Measurements from ENCODE around the gene PLXNA4. TPM values are rescaled to one million over a fixed set of nuclear protein-coding genes. Genes with fewer than 3 reads are reported as not detected.
A peak's percentile ranks its signal among the peaks of the same experiment; 100 is the strongest.

The PLXNA4 gene
- total and polyA plus RNA-seq, 2 experiments from 2014 or later = 0.08 to 0.80 TPM

DNA sequence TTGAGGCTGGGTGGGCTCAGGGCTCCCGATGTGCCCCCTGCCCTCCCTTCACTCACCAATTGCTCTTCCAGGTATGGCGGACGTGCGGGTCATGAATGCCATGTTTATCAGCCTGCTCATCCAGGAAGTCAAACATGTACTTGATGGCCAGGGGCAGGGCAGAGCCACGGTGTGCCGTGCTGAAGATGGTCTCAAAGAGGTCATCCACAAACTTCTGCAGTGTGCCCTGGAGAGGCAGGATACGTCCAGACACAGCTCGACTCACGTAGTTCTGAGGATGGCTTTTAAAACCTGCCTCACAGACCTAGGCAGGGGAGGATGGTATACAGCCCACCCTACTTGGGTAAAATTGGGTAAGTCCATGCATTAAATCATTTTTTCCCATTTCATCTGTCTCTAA is 431.2 kb downstream of the PLXNA4 start:
- no peak overlapping the region for H3K4me3 ChIP-seq
- no peaks in the 10 kb centered on the region for H3F3A ChIP-seq (replicated peaks; ENCODE audit: low read depth)
- H4K20me1 ChIP-seq (replicated peaks; ENCODE audit: insufficient read depth) = no peaks in the 10 kb centered on the region
- DNase-seq (ENCODE audit: low spot score) (no peak), ATAC-seq (no peak)
- no peaks in the 10 kb centered on the region for H3K9me3 Mint-ChIP-seq
- no peaks in the 10 kb centered on the region for H3K36me3 ChIP-seq (ENCODE audit: insufficient read depth)
- 0 out of 2 replicates have a peak, but pooled peaks cover 4% of the 10 kb centered on the region for H3K9me2 ChIP-seq (ENCODE audit: insufficient read depth)
- H2AFZ ChIP-seq = no peak overlapping the region
- TF ChIP-seq EZH2phosphoT487 (IDR thresholded peaks at IDR 0.05; ENCODE audit: unreplicated experiment) = no peak
- TF ChIP-seq, protein P1, sequence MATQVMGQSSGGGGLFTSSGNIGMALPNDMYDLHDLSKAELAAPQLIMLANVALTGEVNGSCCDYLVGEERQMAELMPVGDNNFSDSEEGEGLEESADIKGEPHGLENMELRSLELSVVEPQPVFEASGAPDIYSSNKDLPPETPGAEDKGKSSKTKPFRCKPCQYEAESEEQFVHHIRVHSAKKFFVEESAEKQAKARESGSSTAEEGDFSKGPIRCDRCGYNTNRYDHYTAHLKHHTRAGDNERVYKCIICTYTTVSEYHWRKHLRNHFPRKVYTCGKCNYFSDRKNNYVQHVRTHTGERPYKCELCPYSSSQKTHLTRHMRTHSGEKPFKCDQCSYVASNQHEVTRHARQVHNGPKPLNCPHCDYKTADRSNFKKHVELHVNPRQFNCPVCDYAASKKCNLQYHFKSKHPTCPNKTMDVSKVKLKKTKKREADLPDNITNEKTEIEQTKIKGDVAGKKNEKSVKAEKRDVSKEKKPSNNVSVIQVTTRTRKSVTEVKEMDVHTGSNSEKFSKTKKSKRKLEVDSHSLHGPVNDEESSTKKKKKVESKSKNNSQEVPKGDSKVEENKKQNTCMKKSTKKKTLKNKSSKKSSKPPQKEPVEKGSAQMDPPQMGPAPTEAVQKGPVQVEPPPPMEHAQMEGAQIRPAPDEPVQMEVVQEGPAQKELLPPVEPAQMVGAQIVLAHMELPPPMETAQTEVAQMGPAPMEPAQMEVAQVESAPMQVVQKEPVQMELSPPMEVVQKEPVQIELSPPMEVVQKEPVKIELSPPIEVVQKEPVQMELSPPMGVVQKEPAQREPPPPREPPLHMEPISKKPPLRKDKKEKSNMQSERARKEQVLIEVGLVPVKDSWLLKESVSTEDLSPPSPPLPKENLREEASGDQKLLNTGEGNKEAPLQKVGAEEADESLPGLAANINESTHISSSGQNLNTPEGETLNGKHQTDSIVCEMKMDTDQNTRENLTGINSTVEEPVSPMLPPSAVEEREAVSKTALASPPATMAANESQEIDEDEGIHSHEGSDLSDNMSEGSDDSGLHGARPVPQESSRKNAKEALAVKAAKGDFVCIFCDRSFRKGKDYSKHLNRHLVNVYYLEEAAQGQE (IDR thresholded peaks at IDR 0.05; ENCODE audit: unreplicated experiment) = no peak
- no peak overlapping the region for H3K4me3 Mint-ChIP-seq
- peaks cover 13% of the 10 kb centered on the region for H3K4me1 ChIP-seq (ENCODE audit: insufficient read depth)
- no peak overlapping the region for H3K27ac Mint-ChIP-seq
- no peaks in the 10 kb centered on the region for H3K27me3 ChIP-seq (ENCODE audit: insufficient read depth)
- H3K4me2 ChIP-seq = no peak overlapping the region
- peaks cover 26% of the 10 kb centered on the region for H3K4me1 Mint-ChIP-seq
- no peaks in the 10 kb centered on the region for H3K36me3 Mint-ChIP-seq (ENCODE audit: low read depth)
- H3K27me3 Mint-ChIP-seq (ENCODE audit: insufficient read depth, low read depth, poor library complexity) = peaks cover 5% of the 10 kb centered on the region
- no peaks in the 10 kb centered on the region for H3K79me2 ChIP-seq (replicated peaks; ENCODE audit: insufficient read depth)
- H3K27ac ChIP-seq (ENCODE audit: low read depth) = no peak overlapping the region

DNA sequence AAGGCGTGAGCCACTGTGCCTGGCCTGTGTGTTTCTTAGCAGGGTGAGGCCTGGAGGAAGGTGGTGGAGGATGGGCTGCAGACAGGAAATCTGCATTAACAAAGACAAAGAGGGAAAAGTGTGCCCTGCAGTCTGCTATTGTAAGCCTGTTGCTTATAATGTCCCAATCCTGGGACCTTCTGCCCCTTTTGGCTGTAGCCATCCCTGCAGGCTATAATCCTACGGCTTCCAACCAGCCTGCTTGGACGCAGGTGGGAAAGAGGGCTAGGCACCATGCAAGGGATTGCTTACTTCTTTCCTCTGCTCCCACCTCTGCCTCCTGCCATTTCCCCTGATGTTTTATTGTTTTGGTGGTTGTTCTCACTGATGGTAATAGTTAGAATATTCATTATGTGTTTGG is 434.3 kb downstream of the PLXNA4 start:
- H3K9me2 ChIP-seq (ENCODE audit: insufficient read depth) = 0 out of 2 replicates have a peak, but pooled peaks cover 4% of the 10 kb centered on the region
- no peak overlapping the region for H3K4me3 ChIP-seq
- H3K36me3 ChIP-seq (ENCODE audit: insufficient read depth) = no peaks in the 10 kb centered on the region
- peak; percentile 78 for ATAC-seq
- H3K4me3 Mint-ChIP-seq = no peak overlapping the region
- H3K36me3 Mint-ChIP-seq (ENCODE audit: low read depth) = no peaks in the 10 kb centered on the region
- H3K27me3 ChIP-seq (ENCODE audit: insufficient read depth) = no peaks in the 10 kb centered on the region
- H3K4me1 Mint-ChIP-seq = peaks cover 26% of the 10 kb centered on the region
- H3K27ac ChIP-seq (ENCODE audit: low read depth) = no peak overlapping the region
- peak overlapping the region; percentile 88 for H2AFZ ChIP-seq
- H3K9me3 Mint-ChIP-seq = no peaks in the 10 kb centered on the region
- H3K27me3 Mint-ChIP-seq (ENCODE audit: insufficient read depth, low read depth, poor library complexity) = peaks cover 5% of the 10 kb centered on the region
- no peak overlapping the region for H3K27ac Mint-ChIP-seq
- DNase-seq (ENCODE audit: low spot score) = peak; percentile 22
- peak overlapping the region; percentile 57; the same call in 1 of the 2 replicates for H3K4me2 ChIP-seq
- no peaks in the 10 kb centered on the region for H3F3A ChIP-seq (replicated peaks; ENCODE audit: low read depth)
- H3K79me2 ChIP-seq (replicated peaks; ENCODE audit: insufficient read depth) = no peaks in the 10 kb centered on the region
- H4K20me1 ChIP-seq (replicated peaks; ENCODE audit: insufficient read depth) = no peaks in the 10 kb centered on the region
- peaks cover 13% of the 10 kb centered on the region for H3K4me1 ChIP-seq (ENCODE audit: insufficient read depth)
- TF ChIP-seq, protein P2, sequence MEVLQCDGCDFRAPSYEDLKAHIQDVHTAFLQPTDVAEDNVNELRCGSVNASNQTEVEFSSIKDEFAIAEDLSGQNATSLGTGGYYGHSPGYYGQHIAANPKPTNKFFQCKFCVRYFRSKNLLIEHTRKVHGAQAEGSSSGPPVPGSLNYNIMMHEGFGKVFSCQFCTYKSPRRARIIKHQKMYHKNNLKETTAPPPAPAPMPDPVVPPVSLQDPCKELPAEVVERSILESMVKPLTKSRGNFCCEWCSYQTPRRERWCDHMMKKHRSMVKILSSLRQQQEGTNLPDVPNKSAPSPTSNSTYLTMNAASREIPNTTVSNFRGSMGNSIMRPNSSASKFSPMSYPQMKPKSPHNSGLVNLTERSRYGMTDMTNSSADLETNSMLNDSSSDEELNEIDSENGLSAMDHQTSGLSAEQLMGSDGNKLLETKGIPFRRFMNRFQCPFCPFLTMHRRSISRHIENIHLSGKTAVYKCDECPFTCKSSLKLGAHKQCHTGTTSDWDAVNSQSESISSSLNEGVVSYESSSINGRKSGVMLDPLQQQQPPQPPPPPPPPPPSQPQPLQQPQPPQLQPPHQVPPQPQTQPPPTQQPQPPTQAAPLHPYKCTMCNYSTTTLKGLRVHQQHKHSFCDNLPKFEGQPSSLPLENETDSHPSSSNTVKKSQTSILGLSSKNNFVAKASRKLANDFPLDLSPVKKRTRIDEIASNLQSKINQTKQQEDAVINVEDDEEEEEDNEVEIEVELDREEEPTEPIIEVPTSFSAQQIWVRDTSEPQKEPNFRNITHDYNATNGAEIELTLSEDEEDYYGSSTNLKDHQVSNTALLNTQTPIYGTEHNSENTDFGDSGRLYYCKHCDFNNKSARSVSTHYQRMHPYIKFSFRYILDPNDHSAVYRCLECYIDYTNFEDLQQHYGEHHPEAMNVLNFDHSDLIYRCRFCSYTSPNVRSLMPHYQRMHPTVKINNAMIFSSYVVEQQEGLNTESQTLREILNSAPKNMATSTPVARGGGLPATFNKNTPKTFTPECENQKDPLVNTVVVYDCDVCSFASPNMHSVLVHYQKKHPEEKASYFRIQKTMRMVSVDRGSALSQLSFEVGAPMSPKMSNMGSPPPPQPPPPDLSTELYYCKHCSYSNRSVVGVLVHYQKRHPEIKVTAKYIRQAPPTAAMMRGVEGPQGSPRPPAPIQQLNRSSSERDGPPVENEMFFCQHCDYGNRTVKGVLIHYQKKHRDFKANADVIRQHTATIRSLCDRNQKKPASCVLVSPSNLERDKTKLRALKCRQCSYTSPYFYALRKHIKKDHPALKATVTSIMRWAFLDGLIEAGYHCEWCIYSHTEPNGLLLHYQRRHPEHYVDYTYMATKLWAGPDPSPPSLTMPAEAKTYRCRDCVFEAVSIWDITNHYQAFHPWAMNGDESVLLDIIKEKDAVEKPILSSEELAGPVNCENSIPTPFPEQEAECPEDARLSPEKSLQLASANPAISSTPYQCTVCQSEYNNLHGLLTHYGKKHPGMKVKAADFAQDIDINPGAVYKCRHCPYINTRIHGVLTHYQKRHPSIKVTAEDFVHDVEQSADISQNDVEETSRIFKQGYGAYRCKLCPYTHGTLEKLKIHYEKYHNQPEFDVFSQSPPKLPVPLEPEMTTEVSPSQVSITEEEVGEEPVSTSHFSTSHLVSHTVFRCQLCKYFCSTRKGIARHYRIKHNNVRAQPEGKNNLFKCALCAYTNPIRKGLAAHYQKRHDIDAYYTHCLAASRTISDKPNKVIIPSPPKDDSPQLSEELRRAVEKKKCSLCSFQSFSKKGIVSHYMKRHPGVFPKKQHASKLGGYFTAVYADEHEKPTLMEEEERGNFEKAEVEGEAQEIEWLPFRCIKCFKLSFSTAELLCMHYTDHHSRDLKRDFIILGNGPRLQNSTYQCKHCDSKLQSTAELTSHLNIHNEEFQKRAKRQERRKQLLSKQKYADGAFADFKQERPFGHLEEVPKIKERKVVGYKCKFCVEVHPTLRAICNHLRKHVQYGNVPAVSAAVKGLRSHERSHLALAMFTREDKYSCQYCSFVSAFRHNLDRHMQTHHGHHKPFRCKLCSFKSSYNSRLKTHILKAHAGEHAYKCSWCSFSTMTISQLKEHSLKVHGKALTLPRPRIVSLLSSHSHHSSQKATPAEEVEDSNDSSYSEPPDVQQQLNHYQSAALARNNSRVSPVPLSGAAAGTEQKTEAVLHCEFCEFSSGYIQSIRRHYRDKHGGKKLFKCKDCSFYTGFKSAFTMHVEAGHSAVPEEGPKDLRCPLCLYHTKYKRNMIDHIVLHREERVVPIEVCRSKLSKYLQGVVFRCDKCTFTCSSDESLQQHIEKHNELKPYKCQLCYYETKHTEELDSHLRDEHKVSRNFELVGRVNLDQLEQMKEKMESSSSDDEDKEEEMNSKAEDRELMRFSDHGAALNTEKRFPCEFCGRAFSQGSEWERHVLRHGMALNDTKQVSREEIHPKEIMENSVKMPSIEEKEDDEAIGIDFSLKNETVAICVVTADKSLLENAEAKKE (CRISPR knock-in tag; IDR thresholded peaks at IDR 0.05) = no peak
- TF ChIP-seq POLR2AphosphoS5 (IDR thresholded peaks at IDR 0.05; ENCODE audit: low read depth) = no peak
- TF ChIP-seq, protein P3, sequence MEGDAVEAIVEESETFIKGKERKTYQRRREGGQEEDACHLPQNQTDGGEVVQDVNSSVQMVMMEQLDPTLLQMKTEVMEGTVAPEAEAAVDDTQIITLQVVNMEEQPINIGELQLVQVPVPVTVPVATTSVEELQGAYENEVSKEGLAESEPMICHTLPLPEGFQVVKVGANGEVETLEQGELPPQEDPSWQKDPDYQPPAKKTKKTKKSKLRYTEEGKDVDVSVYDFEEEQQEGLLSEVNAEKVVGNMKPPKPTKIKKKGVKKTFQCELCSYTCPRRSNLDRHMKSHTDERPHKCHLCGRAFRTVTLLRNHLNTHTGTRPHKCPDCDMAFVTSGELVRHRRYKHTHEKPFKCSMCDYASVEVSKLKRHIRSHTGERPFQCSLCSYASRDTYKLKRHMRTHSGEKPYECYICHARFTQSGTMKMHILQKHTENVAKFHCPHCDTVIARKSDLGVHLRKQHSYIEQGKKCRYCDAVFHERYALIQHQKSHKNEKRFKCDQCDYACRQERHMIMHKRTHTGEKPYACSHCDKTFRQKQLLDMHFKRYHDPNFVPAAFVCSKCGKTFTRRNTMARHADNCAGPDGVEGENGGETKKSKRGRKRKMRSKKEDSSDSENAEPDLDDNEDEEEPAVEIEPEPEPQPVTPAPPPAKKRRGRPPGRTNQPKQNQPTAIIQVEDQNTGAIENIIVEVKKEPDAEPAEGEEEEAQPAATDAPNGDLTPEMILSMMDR (conservative IDR thresholded peaks at IDR 0.05; ENCODE audit: low read depth in 2 of 2) = no peak
- no peak for TF ChIP-seq STAT1 (IDR thresholded peaks at IDR 0.05; ENCODE audit: unreplicated experiment)
- TF ChIP-seq, protein P1 (IDR thresholded peaks at IDR 0.05; ENCODE audit: unreplicated experiment) = no peak

Measured in GM23338 (cell line).